Cardiac muscle cell (in vitro differentiated cells and primary cell): ENCODE data around the gene QPRT. TPM values are rescaled to one million over a fixed set of nuclear protein-coding genes. Genes with fewer than 3 reads are reported as not detected.
"Not testable (repeated sequence)": the region's sequence is repeated elsewhere in the genome, so short reads cannot be mapped to it uniquely, and the experiment has no call there.

Experiments
- DNase-seq, 2 donors: peaks; one replicate each; pipeline versions ENCODE4 v3.0.0 to v3.0.0-alpha.2; 2010 to 2017; ENCODE audit warnings: low read depth in 1 of 2, low spot score in 1 of 2
- H3K27ac ChIP-seq: fragments of 200-600 bp; sonication (generic); 2 replicates; pipeline ENCODE4 v1.5.1; 2016
- H3K27me3 ChIP-seq: fragments of 200-600 bp; sonication (generic); 2 replicates; pipeline ENCODE4 v1.6.0; 2016; ENCODE audit warnings: control low read depth
- H3K36me3 ChIP-seq: fragments of 200-600 bp; sonication (generic); 2 replicates; pipeline ENCODE4 v1.5.1; 2016; ENCODE audit warnings: control low read depth
- H3K4me1 ChIP-seq: fragments of 200-600 bp; sonication (generic); 2 replicates; pipeline ENCODE4 v1.8.1; 2017; ENCODE audit warnings: low read depth, mild to moderate bottlenecking, mixed run types
- H3K4me3 ChIP-seq: fragments of 200-600 bp; sonication (generic); 2 replicates; pipeline ENCODE4 v1.5.1; 2016; ENCODE audit warnings: mild to moderate bottlenecking
- H3K9me3 ChIP-seq: fragments of 200-600 bp; sonication (generic); 2 replicates; pipeline ENCODE4 v1.5.1; 2017; ENCODE audit warnings: low read depth, mild to moderate bottlenecking, control low read depth
- polyA plus RNA-seq: library from polyadenylated mRNA; unstranded; fragments of >200 nt; fragmentation: Nextera tagmentation; extraction: Ambion mirVana; gene quantifications from 2 replicates; pipeline ENCODE4 v1.2.1, GENCODE V29; 2016
- total RNA-seq: library from RNA; depleted of rRNA; stranded (reverse); fragments of >200 nt; gene quantifications from 2 replicates; pipeline ENCODE4 v1.2.3, GENCODE V29; 2016
- TF ChIP-seq, protein P1 (sequence below): IDR thresholded peaks from 2 replicates; pipeline ENCODE4 v1.5.1; 2012; ENCODE audit warnings: low read depth, mild to moderate bottlenecking, low read length

The QPRT gene
- total and polyA plus RNA-seq, 2 experiments from 2014 or later = 213 to 268 TPM

DNA sequence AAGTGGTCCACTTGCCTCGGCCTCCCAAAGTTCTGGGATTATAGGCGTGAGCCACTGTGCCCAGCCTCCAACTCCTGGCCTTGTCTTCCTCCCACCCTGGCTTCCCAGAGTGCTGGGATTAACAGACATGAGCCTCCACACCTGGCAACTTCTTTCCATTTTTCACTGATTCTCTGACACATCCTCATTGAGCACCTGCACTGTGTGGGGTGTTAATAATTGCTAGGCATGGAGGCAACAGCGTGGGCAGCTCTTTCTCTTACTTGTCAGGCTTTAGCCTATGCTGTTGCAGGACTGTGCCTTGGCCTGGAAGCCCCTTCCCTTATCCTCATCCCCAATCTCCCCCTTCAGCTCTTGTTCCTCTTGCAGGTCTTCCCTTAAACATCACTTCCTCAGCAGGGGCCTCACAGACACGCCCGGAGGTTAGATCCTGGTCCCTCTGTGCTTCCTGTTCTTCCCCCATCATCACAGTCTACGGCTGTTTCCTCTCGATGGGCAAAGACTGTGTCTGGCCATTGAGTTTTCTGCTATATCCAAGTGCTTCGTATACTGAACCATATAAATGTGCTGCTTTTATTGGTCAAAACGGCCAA is 7.9 kb downstream of the QPRT start:
- H3K4me1 ChIP-seq = no peaks in the 10 kb centered on the region
- peaks cover 8% of the 10 kb centered on the region for H3K36me3 ChIP-seq
- H3K27me3 ChIP-seq = no peaks in the 10 kb centered on the region
- H3K27ac ChIP-seq = no peak overlapping the region
- H3K9me3 ChIP-seq = no peaks in the 10 kb centered on the region
- DNase-seq = no peak
- no peak overlapping the region for H3K4me3 ChIP-seq
- TF ChIP-seq, protein P1, sequence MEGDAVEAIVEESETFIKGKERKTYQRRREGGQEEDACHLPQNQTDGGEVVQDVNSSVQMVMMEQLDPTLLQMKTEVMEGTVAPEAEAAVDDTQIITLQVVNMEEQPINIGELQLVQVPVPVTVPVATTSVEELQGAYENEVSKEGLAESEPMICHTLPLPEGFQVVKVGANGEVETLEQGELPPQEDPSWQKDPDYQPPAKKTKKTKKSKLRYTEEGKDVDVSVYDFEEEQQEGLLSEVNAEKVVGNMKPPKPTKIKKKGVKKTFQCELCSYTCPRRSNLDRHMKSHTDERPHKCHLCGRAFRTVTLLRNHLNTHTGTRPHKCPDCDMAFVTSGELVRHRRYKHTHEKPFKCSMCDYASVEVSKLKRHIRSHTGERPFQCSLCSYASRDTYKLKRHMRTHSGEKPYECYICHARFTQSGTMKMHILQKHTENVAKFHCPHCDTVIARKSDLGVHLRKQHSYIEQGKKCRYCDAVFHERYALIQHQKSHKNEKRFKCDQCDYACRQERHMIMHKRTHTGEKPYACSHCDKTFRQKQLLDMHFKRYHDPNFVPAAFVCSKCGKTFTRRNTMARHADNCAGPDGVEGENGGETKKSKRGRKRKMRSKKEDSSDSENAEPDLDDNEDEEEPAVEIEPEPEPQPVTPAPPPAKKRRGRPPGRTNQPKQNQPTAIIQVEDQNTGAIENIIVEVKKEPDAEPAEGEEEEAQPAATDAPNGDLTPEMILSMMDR = no peak

DNA sequence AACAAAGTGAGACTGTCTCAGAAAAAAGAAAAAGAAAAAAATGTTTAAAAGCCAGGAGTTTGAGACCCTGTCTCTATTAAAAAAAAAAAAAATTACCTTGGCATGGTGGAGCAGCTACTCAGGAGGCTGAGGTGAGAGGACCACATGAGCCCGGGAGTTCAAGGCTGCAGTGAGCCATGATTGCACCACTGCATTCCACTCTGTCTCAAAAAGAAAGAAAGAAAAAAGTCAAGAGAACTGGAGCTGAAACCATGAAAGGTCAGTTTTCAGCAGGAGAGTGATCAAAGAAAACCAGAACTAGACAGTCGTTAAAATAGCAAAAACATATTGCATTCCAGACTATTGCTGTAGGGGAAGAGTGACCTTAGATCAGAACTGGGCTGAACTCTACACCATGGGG is 8.8 kb downstream of the QPRT start:
- Histone ChIP-seq H3K4me1 (no peaks in the 10 kb centered on the region), H3K36me3 (peaks cover 8% of the 10 kb centered on the region), H3K27ac (no peak overlapping the region), H3K27me3 (no peaks in the 10 kb centered on the region), H3K9me3 (no peaks in the 10 kb centered on the region), H3K4me3 (no peak overlapping the region)
- DNase-seq = no peak
- TF ChIP-seq, protein P1 = no peak

DNA sequence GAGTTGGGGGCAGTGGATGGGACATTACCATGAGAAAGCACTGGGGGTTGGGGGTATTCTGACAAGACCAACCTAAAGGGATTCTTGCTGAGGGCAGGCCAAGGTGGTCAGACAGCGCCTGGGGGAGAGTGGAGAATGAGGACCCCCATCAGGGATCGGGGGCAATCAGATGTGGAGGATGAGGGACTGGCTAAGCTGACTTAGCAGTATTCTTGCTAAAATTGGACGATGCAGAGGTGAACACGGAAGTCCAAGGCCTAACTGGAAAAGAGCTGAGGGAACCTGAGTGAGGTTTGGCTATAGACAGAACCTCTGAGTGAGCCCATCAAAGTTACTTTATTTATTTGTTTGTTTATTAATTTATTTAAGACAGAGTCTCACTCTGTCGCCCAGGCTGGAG is 9.2 kb downstream of the QPRT start:
- TF ChIP-seq, protein P1 = no peak
- no peak for DNase-seq
- H3K9me3 ChIP-seq = no peaks in the 10 kb centered on the region

DNA sequence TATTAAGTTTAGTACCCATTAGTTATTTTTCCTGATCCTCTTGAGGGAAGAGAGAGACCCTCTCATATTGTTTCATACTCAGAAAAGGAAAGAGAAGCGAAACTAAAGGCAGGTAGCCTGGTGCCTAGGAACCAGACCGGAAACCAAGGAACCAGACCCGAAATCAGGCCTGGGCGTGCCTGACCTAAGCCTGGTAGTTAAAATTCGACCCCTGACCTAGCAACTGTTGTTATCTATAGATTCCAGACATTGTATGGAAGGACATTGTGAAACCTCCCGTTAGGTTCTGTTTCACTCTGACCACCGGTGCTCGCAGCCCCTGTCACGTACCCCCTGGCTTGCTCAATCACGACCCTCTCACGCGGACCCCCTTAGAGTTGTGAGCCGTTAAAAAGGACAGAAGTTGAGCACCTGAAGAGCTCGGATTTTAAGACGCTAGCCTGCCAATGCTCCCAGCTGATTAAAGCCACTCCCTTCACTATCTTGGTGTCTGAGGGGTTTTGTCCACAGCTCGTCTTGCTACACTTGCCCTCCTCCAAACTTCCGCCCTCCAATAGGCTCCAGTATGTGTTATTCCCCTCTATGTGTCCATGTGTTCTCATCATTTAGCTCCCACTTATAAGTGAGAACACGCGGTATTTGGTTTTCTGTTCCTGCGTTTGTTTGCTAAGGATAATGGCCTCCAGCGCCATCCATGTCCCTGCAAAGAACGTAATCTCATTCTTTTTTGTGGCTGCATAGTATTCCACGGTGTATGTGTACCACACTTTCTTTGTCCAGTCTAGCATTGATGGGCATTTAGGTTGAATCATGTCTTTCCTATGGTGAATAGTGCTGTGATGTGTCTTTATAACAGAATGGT is 10.7 kb downstream of the QPRT start:
- H3K36me3 ChIP-seq, H3K27ac ChIP-seq, DNase-seq, H3K27me3 ChIP-seq, H3K9me3 ChIP-seq, H3K4me3 ChIP-seq, H3K4me1 ChIP-seq: not testable (repeated sequence)

More for the DNA sequence above, 9.2 kb downstream of the QPRT start:
- Histone ChIP-seq H3K36me3 (peaks cover 8% of the 10 kb centered on the region), H3K27me3 (no peaks in the 10 kb centered on the region), H3K27ac (no peak overlapping the region), H3K4me3 (no peak overlapping the region), H3K4me1 (no peaks in the 10 kb centered on the region)

DNA sequence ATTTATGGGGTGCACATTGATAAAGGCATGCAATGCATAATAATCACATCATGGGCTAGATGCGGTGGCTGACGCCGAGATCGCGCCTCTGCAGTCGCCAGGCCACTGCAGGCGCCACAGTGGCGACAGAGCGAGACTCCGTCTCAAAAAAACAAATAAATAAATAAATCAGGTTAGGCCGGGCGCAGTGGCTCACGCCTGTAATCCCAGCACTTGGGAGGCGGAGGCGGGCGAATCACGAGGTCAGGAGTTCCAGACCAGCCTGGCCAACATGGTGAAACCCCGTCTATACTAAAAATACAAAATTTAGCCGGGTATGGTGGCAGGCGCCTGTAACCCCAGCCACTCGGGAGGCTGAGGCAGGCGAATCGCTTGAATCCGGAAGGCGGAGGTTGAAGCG is 13.6 kb downstream of the QPRT start:
- not testable (repeated sequence) for H3K36me3 ChIP-seq, H3K27ac ChIP-seq, H3K4me1 ChIP-seq, DNase-seq, H3K9me3 ChIP-seq, H3K4me3 ChIP-seq, H3K27me3 ChIP-seq

DNA sequence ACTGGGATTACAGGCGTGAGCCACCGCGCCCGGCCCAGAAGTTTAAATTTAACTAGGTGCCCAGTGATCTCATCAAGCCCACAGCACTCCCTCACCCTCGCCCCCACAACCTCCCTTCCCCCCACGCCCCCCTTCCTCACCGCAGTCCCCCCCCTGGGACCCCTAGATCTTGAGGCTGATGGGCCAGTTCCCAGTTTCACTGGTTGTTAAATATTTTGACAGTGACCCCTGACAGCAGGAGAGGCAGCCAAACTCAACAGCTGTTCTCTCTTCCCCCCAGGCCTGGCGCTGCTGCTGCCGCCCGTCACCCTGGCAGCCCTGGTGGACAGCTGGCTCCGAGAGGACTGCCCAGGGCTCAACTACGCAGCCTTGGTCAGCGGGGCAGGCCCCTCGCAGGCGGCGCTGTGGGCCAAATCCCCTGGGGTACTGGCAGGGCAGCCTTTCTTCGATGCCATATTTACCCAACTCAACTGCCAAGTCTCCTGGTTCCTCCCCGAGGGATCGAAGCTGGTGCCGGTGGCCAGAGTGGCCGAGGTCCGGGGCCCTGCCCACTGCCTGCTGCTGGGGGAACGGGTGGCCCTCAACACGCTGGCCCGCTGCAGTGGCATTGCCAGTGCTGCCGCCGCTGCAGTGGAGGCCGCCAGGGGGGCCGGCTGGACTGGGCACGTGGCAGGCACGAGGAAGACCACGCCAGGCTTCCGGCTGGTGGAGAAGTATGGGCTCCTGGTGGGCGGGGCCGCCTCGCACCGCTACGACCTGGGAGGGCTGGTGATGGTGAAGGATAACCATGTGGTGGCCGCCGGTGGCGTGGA is 15.6 kb downstream of the QPRT start:
- Histone ChIP-seq H3K27ac (no peak overlapping the region), H3K4me3 (no peak overlapping the region), H3K36me3 (no peaks in the 10 kb centered on the region), H3K27me3 (no peaks in the 10 kb centered on the region), H3K4me1 (no peaks in the 10 kb centered on the region), H3K9me3 (no peaks in the 10 kb centered on the region)
- TF ChIP-seq, protein P1 = no peak
- DNase-seq = no peak

DNA sequence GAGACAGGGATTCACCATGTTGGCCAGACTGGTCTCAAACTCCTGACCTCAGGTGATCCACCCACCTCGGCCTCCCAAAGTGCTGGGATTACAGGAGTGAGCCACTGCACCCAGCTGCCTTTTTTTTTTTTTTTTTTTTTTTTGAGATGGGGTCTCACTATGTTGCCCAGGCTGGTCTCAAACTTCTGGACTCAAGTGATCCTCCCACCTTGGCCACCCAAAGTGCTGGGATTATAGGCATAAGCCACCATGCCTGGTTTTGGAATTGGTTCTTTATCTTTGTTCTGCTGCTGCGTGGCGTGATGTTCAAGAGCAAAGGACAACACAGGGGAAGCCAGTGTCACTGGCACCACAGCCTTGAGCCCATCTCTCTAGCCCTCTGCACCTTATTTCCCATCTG is 16.7 kb downstream of the QPRT start:
- DNase-seq, H3K9me3 ChIP-seq, H3K27ac ChIP-seq: not testable (repeated sequence)

More for the DNA sequence above, 16.7 kb downstream of the QPRT start:
- not testable (repeated sequence) for H3K4me3 ChIP-seq, H3K4me1 ChIP-seq, H3K27me3 ChIP-seq, H3K36me3 ChIP-seq
